Neuronal stem cell (in vitro differentiated cells): ENCODE results near the gene EYS.

ENCODE experiments used
- DNase-seq: peaks from one replicate; pipeline ENCODE4 v3.0.0-alpha.2; 2013; ENCODE audit warnings: low spot score
- H2AFZ ChIP-seq: one replicate; pipeline ENCODE4 v1.6.1; 2013; ENCODE audit warnings: mild to moderate bottlenecking, low read length, inconsistent platforms
- H2AK5ac ChIP-seq: 2 replicates; pipeline ENCODE4 v1.6.1; 2013; ENCODE audit warnings: low read depth, mild to moderate bottlenecking, inconsistent platforms, low read length, moderate library complexity, mixed read lengths
- H2BK120ac ChIP-seq: 2 replicates; pipeline ENCODE4 v1.6.1; 2013; ENCODE audit warnings: low read depth, mild to moderate bottlenecking, inconsistent platforms, low read length, moderate library complexity, mixed read lengths
- H2BK12ac ChIP-seq: one replicate; pipeline ENCODE4 v1.6.1; 2013; ENCODE audit warnings: low read length, inconsistent platforms
- H2BK15ac ChIP-seq: 2 replicates; pipeline ENCODE4 v1.6.1; 2013; ENCODE audit warnings: mild to moderate bottlenecking, low read length, inconsistent platforms, mixed read lengths
- H2BK5ac ChIP-seq: one replicate; pipeline ENCODE4 v1.6.1; 2013; ENCODE audit warnings: inconsistent platforms, mild to moderate bottlenecking, low read length, moderate library complexity
- H3K14ac ChIP-seq: one replicate; pipeline ENCODE4 v1.6.1; 2013; ENCODE audit warnings: low read length, inconsistent platforms
- H3K18ac ChIP-seq: 2 replicates; pipeline ENCODE4 v1.6.1; 2013; ENCODE audit warnings: low read length, inconsistent platforms
- H3K23ac ChIP-seq: 2 replicates; pipeline ENCODE4 v1.6.1; 2013; ENCODE audit warnings: low read depth, mild to moderate bottlenecking, mixed read lengths, low read length, inconsistent platforms; ENCODE audit not compliant: poor library complexity
- H3K27ac ChIP-seq: replicated peaks from 3 replicates; pipeline ENCODE4 v1.5.1; 2013; ENCODE audit warnings: low read length, inconsistent platforms
- H3K27me3 ChIP-seq, 3 experiments: 2 replicates each; pipeline ENCODE4 v1.6.1; 2013; ENCODE audit warnings: low read length in 3 of 3, mild to moderate bottlenecking in 2 of 3, inconsistent platforms in 1 of 3, low read depth in 1 of 3, mixed read lengths in 1 of 3, moderate library complexity in 1 of 3; ENCODE audit not compliant: control insufficient read depth in 3 of 3, insufficient read depth in 3 of 3
- H3K36me3 ChIP-seq, 2 donors: replicated peaks in 1 of 2; 2 replicates each; pipeline ENCODE4 v1.6.1; 2013; ENCODE audit warnings: low read length in 2 of 2; ENCODE audit not compliant: control insufficient read depth in 2 of 2, insufficient read depth in 2 of 2
- H3K4ac ChIP-seq: 2 replicates; pipeline ENCODE4 v1.6.1; 2013; ENCODE audit warnings: inconsistent platforms, mild to moderate bottlenecking, low read length, moderate library complexity
- H3K4me1 ChIP-seq, 2 donors: 1 replicate in 1 of 2; 2 replicates in 1 of 2; pipeline ENCODE4 v1.6.1; 2013; ENCODE audit warnings: low read length in 2 of 2, low read depth in 1 of 2; ENCODE audit not compliant: control insufficient read depth in 2 of 2, insufficient read depth in 1 of 2
- H3K4me2 ChIP-seq: one replicate; pipeline ENCODE4 v1.6.1; 2013; ENCODE audit warnings: mild to moderate bottlenecking, low read length, inconsistent platforms; ENCODE audit not compliant: insufficient read depth, poor library complexity, severe bottlenecking
- H3K4me3 ChIP-seq, 2 donors: 2 replicates each; pipeline ENCODE4 v1.5.1; 2013; ENCODE audit warnings: low read length in 2 of 2, mild to moderate bottlenecking in 2 of 2, inconsistent platforms in 1 of 2, moderate library complexity in 1 of 2
- H3K79me1 ChIP-seq: one replicate; pipeline ENCODE4 v1.6.1; 2013; ENCODE audit warnings: low read depth, mild to moderate bottlenecking, inconsistent platforms, low read length, moderate library complexity
- H3K9ac ChIP-seq: one replicate; pipeline ENCODE4 v1.6.1; 2013; ENCODE audit warnings: mild to moderate bottlenecking, low read depth, low read length, inconsistent platforms; ENCODE audit not compliant: poor library complexity
- H3K9me3 ChIP-seq, 2 donors: replicated peaks in 1 of 2; 2 replicates each; pipeline versions ENCODE3 to v1.6.1; 2013; ENCODE audit warnings: low read length in 2 of 2, mild to moderate bottlenecking in 2 of 2, inconsistent platforms in 1 of 2, low read depth in 1 of 2, mixed read lengths in 1 of 2, moderate library complexity in 1 of 2; ENCODE audit not compliant: control insufficient read depth in 2 of 2, insufficient read depth in 1 of 2
- H4K8ac ChIP-seq: one replicate; pipeline ENCODE4 v1.6.1; 2013; ENCODE audit warnings: low read depth, mild to moderate bottlenecking, inconsistent platforms, low read length, moderate library complexity
- H4K91ac ChIP-seq: one replicate; pipeline ENCODE4 v1.6.1; 2013; ENCODE audit warnings: low read length, low read depth, mild to moderate bottlenecking, inconsistent platforms; ENCODE audit not compliant: poor library complexity
- WGBS, 2 donors: extraction: QIAGEN DNeasy Blood & Tissue Kit; methylation state at CpG; one replicate each; pipeline ENCODE4 v1.1.7; 2013; ENCODE audit warnings: missing lambda C conversion rate in 2 of 2, mixed read lengths in 1 of 2; ENCODE audit not compliant: insufficient read length in 2 of 2, insufficient replicate concordance in 1 of 2; ENCODE audit errors: extremely low coverage in 2 of 2; 5-methylcytosine and 5-hydroxymethylcytosine counted together

Gene EYS

GRCh38 chr6:64334636-64335035 is 1372.4 kb downstream of the EYS start:
- no peak overlapping the region for H2AK5ac ChIP-seq
- no peak overlapping the region for H2BK15ac ChIP-seq
- no peak overlapping the region for H2BK5ac ChIP-seq
- no peak overlapping the region for H4K91ac ChIP-seq
- no peaks in the 10 kb centered on the region for H3K36me3 ChIP-seq
- H3K4me3 ChIP-seq, result no peak overlapping the region
- H3K9ac ChIP-seq, result no peak overlapping the region
- no peaks in the 10 kb centered on the region for H3K79me1 ChIP-seq
- H3K9me3 ChIP-seq, result no peaks in the 10 kb centered on the region
- no peak overlapping the region for H2AFZ ChIP-seq
- no peak for DNase-seq
- H3K4me2 ChIP-seq, result no peak overlapping the region
- H4K8ac ChIP-seq, result no peak overlapping the region
- WGBS, 2 donors, result no CpG with 5 or more reads among the region's 1 CpG
- no peak overlapping the region for H2BK12ac ChIP-seq
- H3K18ac ChIP-seq, result no peak overlapping the region
- H3K4me1 ChIP-seq, result no peaks in the 10 kb centered on the region
- no peak overlapping the region for H3K4ac ChIP-seq
- no peak overlapping the region for H3K27ac ChIP-seq
- H3K14ac ChIP-seq, result no peak overlapping the region
- no peak overlapping the region for H3K23ac ChIP-seq
- H3K27me3 ChIP-seq, result no peaks in the 10 kb centered on the region
- no peak overlapping the region for H2BK120ac ChIP-seq

GRCh38 chr6:64330694-64331307 is 1376.2 kb downstream of the EYS start:
- peak; percentile 48 for DNase-seq
- Histone ChIP-seq H3K18ac (peak overlapping the region; percentile 8), H2BK120ac (no peak overlapping the region), H3K4me1 (no peaks in the 10 kb centered on the region), H3K9me3 (peaks cover 2 to 7% of the 10 kb centered on the region in 2 donors), H3K23ac (no peak overlapping the region), H2BK5ac (no peak overlapping the region), H4K8ac (no peak overlapping the region), H3K14ac (no peak overlapping the region), H2BK15ac (no peak overlapping the region), H3K4me3 (no peak overlapping the region), H2AFZ (peak overlapping the region; percentile 54), H3K9ac (no peak overlapping the region), H3K27ac (no peak overlapping the region), H3K36me3 (no peaks in the 10 kb centered on the region), H3K4ac (no peak overlapping the region), H4K91ac (no peak overlapping the region), H3K4me2 (no peak overlapping the region), H2AK5ac (no peak overlapping the region), H3K27me3 (no peaks in the 10 kb centered on the region), H2BK12ac (no peak overlapping the region), H3K79me1 (no peaks in the 10 kb centered on the region)
- WGBS, 2 donors, result no CpG with 5 or more reads among the region's 5 CpGs

- no peak overlapping the region for H3K23ac ChIP-seq
- H3K9me3 ChIP-seq, result peaks cover 2 to 7% of the 10 kb centered on the region in 2 donors
- no peak overlapping the region for H3K4ac ChIP-seq
Measured at GRCh38 chr6:64326939-64327338, 1380.1 kb downstream of the EYS start.

GRCh38 chr6:64325093-64325492 is 1381.9 kb downstream of the EYS start:
- Histone ChIP-seq H3K27ac (no peak overlapping the region), H3K4me2 (no peak overlapping the region), H2BK5ac (no peak overlapping the region), H3K14ac (no peak overlapping the region), H3K9me3 (peaks cover 2 to 7% of the 10 kb centered on the region in 2 donors), H2BK12ac (no peak overlapping the region), H3K23ac (no peak overlapping the region), H2AFZ (no peak overlapping the region), H3K9ac (no peak overlapping the region), H3K4me3 (no peak overlapping the region), H3K4ac (no peak overlapping the region), H2BK15ac (no peak overlapping the region), H3K18ac (no peak overlapping the region), H3K79me1 (no peaks in the 10 kb centered on the region), H2BK120ac (no peak overlapping the region), H3K27me3 (no peaks in the 10 kb centered on the region), H3K36me3 (no peaks in the 10 kb centered on the region), H3K4me1 (no peaks in the 10 kb centered on the region), H2AK5ac (no peak overlapping the region), H4K91ac (no peak overlapping the region), H4K8ac (no peak overlapping the region)
- no CpG with 5 or more reads among the region's 2 CpGs for WGBS, 2 donors
- no peak for DNase-seq

More at GRCh38 chr6:64326939-64327338, 1380.1 kb downstream of the EYS start:
- no CpG with 5 or more reads among the region's 8 CpGs for WGBS, 2 donors
- no peak overlapping the region for H3K14ac ChIP-seq
- no peak overlapping the region for H2BK15ac ChIP-seq
- no peak overlapping the region for H3K4me2 ChIP-seq
- no peak overlapping the region for H3K9ac ChIP-seq
- H3K4me3 ChIP-seq, result no peak overlapping the region
- no peak for DNase-seq
- H3K18ac ChIP-seq, result no peak overlapping the region
- no peak overlapping the region for H2BK12ac ChIP-seq
- no peaks in the 10 kb centered on the region for H3K36me3 ChIP-seq
- no peak overlapping the region for H3K27ac ChIP-seq
- no peak overlapping the region for H2AK5ac ChIP-seq
- no peaks in the 10 kb centered on the region for H3K4me1 ChIP-seq
- no peak overlapping the region for H2BK120ac ChIP-seq
- no peaks in the 10 kb centered on the region for H3K27me3 ChIP-seq
- no peak overlapping the region for H2AFZ ChIP-seq
- H4K91ac ChIP-seq, result no peak overlapping the region
- no peaks in the 10 kb centered on the region for H3K79me1 ChIP-seq
- H4K8ac ChIP-seq, result no peak overlapping the region
- H2BK5ac ChIP-seq, result no peak overlapping the region
